SHP77 (cell line): Measurements from ENCODE around the gene PALM2AKAP2.
"Not testable (repeated sequence)": the region's sequence is repeated elsewhere in the genome, so short reads cannot be mapped to it uniquely, and the experiment has no call there.

Experiments used
- DNase-seq, 2 experiments: peaks; one replicate each; lab custom pipeline; 2025; lab: John Stamatoyannopoulos, UW

PALM2AKAP2 gene

GRCh38 chr9:109805050-109805449 is 25.1 kb downstream of the PALM2AKAP2 start:
- no peak for DNase-seq

- DNase-seq: no peak
These were observed 26.6 kb downstream of the PALM2AKAP2 start for GRCh38 chr9:109806506-109807115.

- no peak for DNase-seq
These were observed 31.9 kb downstream of the PALM2AKAP2 start for GRCh38 chr9:109811876-109812275.

- no peak for DNase-seq
These were observed 32.3 kb downstream of the PALM2AKAP2 start for GRCh38 chr9:109812331-109812730.

GRCh38 chr9:109812818-109813281 is 32.9 kb downstream of the PALM2AKAP2 start:
- no peak for DNase-seq

- DNase-seq: no peak
These were observed 33.3 kb downstream of the PALM2AKAP2 start for GRCh38 chr9:109813303-109813702.

GRCh38 chr9:109813829-109814228 is 33.8 kb downstream of the PALM2AKAP2 start:
- DNase-seq: no peak

DNA sequence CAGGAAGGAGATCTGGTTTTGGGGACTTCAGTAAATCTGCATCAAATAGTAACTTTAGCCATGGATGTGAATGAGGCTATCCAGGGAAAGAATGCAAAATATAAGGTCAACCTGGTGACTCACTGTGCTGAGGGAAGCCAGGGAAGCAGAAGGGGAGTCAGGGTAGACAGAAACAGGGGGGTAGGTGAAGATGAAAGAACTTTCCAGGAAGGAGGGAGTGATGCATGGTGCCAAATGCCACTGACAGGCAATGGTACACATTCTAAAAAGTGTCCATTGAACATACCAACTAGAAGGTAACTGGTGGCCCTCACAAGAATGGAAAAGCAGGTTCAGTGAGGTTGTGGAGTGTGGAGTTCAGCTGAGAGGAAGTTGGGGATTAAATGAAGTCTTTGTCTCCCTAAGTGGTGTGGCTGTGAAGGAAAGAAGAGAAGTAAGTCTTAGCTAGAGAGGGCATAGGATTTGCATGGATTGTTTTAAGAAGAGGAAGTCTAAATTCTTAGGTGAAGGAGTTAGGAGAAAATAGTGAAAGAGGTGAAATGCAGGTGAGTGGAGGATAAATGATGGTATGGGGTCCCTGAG is 35.5 kb downstream of the PALM2AKAP2 start:
- no peak for DNase-seq

DNA sequence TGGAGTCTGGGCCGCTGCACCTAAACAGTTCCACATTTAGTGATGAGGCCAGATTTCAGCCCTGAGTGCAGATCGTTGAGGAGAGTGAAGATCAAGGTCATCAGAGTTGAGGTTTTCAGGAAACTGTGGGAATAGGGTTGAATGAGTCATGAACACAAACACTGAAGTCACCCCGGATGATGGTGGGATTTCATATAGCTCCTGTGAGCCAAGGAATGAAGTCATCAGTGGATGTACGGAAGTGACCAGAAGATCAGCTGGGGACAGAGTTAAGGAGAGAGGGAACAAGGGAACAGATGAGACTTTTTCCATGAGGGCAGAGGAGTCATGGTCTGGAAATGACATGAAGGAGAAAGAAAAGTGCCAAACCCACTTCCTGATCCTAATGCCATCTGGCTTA is 36.5 kb downstream of the PALM2AKAP2 start:
- peak in 1 of 2 experiments; percentile 30 for DNase-seq

GRCh38 chr9:109817146-109817845 is 37.3 kb downstream of the PALM2AKAP2 start:
- DNase-seq: no peak

DNA sequence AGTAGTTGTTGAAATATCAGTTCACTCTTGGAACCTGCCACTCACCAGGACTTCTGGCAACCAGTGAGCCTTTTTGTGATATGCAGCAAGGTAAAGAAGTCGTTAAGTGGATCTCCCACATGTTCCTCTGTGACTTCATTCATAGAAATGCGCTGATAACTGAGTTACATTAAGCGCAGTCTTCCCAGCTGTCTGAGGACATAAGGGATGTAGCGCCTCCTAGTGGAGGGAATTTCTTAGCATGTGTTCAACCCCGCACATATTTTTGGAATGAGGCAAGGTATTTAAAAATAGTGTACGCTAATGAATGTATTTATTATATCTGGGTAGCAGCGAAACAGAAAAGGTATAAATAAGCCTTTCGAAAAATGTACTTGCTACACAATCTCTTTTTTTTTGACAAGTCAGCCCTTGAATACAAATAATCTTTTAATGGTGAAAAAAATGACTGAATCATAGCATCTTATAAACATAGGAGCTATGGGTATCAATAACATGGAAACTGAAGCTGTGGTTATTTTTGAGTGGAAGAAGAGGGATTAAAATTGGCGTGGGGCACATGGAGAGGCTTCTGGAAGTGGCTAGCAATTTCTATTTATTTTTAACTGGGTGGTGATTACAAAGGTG is 38.0 kb downstream of the PALM2AKAP2 start:
- peak; percentile 71 to 82 for DNase-seq

DNA sequence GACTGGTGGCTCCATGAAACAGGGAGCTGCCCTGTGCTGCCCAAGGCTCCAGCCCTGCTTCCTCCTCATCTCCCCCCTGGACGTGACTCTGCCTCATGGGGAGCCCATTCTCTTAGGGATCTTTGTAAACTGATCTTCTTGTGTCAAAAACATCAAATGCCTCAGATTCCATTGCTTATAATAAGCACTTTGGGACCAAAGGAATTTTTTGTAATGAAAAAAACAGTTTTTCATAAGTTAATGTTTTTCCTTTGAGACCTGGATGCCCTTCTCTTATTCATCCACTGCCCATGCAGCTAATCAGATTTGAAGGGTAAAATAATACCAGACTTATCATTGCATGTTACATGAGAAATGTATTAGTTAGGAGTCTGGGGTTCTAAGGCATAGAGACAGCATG is 41.7 kb downstream of the PALM2AKAP2 start:
- no peak for DNase-seq

GRCh38 chr9:109825383-109825782 is 45.4 kb downstream of the PALM2AKAP2 start:
- DNase-seq: not testable (repeated sequence)

DNA sequence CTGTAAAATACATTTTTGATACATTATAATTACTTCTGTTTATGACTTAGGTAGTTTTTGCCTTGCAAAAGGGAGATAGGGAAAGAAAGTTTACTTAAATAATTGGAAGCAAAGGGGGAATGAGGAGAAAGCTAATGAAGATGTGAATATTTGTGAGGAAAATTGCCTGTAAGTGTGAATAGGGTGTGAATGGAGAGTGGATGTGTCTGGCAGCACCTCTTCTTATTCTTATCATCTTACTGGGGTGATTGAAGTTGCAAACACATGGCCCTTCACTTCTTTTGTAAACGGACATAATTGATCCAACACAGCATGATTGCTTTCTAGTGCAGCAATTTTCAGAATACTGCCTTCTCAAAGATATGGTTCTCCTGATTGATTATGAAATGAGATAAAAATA is 46.6 kb downstream of the PALM2AKAP2 start:
- no peak for DNase-seq

DNA sequence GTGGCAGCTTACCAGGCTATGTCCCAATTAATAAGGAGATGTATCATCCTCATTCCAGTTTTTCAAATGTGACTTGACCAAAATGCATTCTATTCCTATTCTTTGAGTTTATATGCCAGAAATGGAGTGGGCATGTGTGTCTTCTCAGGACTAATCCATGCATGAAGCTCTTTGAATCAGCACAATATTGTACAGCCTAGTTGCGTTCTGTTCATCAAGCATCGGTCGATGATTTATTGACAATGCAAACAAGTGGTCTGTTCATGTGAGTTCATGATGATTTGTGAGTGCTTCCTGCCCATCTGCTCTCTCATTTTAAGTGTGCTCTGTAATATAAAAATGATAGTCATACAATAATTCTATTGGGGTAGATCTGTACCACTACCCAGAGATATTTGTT is 48.3 kb downstream of the PALM2AKAP2 start:
- DNase-seq: peak; percentile 54 to 76
